RPMI8226 (cell line): ENCODE data around the gene C1QL4.
"Not testable (repeated sequence)": the region's sequence is repeated elsewhere in the genome, so short reads cannot be mapped to it uniquely, and the experiment has no call there.

Experiments used
- DNase-seq: peaks from one replicate; pipeline ENCODE4 v3.0.0-alpha.2; 2015

Gene C1QL4

GRCh38 chr12:49297695-49298060, 39.3 kb downstream of the C1QL4 start:
- no peak for DNase-seq

GRCh38 chr12:49296836-49297694, 39.9 kb downstream of the C1QL4 start:
- DNase-seq = peak; percentile 86

- DNase-seq = peak; percentile 78
Measured at GRCh38 chr12:49296034-49296835, 40.8 kb downstream of the C1QL4 start.

GRCh38 chr12:49295082-49295936, 41.7 kb downstream of the C1QL4 start, which contains the start of gene PRPH:
TSS of gene PRPH (plus strand) at chr12:49295147. CDS start at chr12:49295201, 54 bp downstream.
- DNase-seq = peak; percentile 54

GRCh38 chr12:49294804-49295081, 42.2 kb downstream of the C1QL4 start:
- DNase-seq = no peak

- no peak for DNase-seq
Measured at GRCh38 chr12:49294086-49294803, 42.7 kb downstream of the C1QL4 start.

- no peak for DNase-seq
Measured at GRCh38 chr12:49293056-49293956, 43.7 kb downstream of the C1QL4 start.

- no peak for DNase-seq
Measured at GRCh38 chr12:49292729-49293055, 44.3 kb downstream of the C1QL4 start.

GRCh38 chr12:49288922-49289555, 47.9 kb downstream of the C1QL4 start:
- DNase-seq = no peak

- DNase-seq = peak; percentile 63
Measured at GRCh38 chr12:49288412-49288853, 48.6 kb downstream of the C1QL4 start.

GRCh38 chr12:49287876-49288275, 49.1 kb downstream of the C1QL4 start:
- DNase-seq = no peak

GRCh38 chr12:49284672-49285071, 52.3 kb downstream of the C1QL4 start:
- DNase-seq = no peak

GRCh38 chr12:49283541-49284429, 53.2 kb downstream of the C1QL4 start:
- DNase-seq = no peak

- DNase-seq = not testable (repeated sequence)
Measured at GRCh38 chr12:49282740-49283375, 54.1 kb downstream of the C1QL4 start.
